Subcutaneous adipose tissue (tissue), 4 donors: ENCODE measurements around the gene IRAK1. TPM values are rescaled to one million over a fixed set of nuclear protein-coding genes. Genes with fewer than 3 reads are reported as not detected.

Source experiments
- total RNA-seq, 4 donors: library from RNA; depleted of rRNA; stranded (reverse); fragments of >200 nt; gene quantifications; one replicate each; pipeline ENCODE4 v1.1.0, GENCODE V29; 2016
- TF ChIP-seq, protein P1 (sequence below): fragments of 450-650 bp; IDR thresholded peaks from one replicate; pipeline ENCODE4 v1.5.1; 2016; ENCODE audit warnings: low read depth, mild to moderate bottlenecking, control low read depth, antibody characterized with exemption, moderate library complexity

Gene IRAK1
- total RNA-seq, 4 donors from 2014 or later: 42.7 to 74.4 (median 47.3) TPM

DNA sequence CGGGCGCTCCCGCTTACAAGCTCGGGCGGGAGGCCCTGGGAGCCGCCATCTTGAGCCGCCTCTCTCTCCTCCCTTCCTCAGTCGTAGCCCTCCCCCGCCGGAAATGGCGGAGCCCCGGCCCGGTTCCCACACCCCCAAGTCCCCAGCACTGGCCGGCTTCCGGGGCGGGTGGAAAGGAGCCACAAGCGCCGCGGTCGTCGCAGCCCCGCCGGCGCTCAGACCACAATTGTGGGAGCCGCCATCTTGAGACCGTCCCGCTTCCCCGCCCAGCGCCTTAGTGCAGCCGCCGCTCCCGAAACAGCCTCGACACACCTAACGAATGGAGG lies 48.6 kb downstream of the IRAK1 start:
- TF ChIP-seq, protein P1, sequence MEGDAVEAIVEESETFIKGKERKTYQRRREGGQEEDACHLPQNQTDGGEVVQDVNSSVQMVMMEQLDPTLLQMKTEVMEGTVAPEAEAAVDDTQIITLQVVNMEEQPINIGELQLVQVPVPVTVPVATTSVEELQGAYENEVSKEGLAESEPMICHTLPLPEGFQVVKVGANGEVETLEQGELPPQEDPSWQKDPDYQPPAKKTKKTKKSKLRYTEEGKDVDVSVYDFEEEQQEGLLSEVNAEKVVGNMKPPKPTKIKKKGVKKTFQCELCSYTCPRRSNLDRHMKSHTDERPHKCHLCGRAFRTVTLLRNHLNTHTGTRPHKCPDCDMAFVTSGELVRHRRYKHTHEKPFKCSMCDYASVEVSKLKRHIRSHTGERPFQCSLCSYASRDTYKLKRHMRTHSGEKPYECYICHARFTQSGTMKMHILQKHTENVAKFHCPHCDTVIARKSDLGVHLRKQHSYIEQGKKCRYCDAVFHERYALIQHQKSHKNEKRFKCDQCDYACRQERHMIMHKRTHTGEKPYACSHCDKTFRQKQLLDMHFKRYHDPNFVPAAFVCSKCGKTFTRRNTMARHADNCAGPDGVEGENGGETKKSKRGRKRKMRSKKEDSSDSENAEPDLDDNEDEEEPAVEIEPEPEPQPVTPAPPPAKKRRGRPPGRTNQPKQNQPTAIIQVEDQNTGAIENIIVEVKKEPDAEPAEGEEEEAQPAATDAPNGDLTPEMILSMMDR: no peak

DNA sequence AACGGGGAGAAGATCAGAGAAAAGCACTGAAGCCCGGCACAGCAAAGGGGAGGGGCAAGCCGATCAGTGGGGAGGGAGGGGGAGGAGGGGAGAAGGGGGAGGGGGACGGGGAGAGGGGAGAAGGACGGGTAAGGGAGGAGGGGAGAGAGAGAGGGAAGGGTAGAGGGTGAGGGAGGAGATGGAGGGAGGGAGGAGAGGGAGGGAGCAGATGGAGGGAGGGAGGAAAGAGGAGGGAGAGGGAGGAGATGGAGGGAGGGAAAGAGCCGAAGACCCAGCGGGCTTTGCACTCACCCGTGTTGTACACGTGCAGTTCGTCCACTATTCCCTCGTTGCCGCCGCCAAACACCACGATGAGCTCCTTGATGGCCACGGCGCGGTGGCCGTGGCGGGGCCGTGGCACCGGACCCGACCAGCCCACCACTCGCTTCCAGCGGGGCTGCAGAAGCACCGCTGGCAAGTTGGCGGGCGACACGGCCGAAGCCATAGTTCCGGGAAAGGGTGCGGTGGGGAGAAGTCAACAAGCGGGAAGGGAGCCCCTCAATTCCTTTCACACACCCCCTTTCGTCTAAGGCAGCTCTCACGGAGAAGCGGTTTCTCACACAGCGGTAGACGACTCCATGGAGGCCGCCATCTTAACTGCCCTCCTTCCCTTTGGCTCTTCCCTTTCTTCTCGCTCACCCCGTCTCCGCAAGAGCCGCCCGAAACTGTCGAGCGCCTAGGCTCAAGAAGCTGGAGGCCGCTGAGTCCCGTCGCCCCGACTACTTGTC lies 49.2 kb downstream of the IRAK1 start:
- TF ChIP-seq, protein P1: no peak

DNA sequence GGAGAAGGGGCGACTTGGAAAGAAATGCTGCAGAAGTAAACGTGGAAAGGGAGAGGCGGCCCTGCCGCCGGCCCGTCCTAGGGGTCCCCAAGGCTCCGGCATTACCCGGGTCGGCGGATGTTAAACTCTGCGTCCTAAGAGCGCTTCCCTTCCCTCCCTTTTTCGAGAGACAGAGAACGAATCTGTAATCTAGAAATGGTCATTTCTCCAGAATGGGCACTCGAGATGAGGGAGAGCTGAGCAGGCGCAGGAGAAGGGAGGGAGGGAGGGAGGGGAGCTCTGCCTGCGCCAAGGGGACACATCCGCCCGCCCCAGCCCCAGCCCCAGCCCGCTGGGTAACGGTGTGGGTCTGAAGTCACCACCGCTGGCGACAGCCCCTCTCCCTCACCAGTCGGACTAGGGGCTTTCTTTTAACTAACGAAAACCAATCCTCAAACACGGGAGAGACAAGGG lies 49.8 kb downstream of the IRAK1 start:
- TF ChIP-seq, protein P1: no peak

DNA sequence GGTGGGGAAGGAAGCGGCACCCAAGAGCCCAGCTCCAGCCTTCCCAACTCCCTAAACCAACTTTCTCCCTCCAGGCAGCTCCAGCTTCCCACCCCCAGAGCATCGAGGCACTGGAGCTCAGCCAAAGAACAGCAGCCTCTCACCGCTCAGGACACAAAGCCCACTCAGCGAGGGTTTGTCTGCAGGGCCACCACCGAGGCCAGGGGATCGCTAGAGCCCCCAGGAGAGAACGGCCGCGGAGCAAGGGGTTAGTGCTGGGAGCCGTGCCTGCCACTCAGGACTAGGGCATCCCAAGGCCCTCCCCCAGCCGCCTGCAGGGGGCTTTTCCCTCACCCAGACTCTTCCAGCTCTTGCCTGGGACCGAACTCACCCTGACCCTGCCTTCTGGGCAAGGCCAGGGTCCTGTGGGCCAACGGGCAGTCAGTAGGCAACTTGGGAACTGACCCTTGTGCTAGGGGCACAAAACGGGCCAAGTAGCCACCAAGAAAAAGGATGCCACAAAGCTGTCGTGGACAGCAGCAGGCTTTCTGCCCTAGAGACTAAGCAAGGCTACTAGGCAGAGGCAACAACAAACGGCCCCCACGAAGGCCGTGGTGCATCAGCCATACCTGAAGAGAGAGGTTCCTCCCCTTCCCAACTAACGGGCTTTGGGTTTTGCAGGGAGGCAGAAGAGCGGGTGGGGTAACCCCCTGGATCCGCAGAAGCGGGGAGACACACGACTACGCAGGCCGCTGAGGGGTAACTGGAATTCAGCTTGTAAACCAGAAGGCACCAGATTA lies 50.4 kb downstream of the IRAK1 start:
- TF ChIP-seq, protein P1: no peak

DNA sequence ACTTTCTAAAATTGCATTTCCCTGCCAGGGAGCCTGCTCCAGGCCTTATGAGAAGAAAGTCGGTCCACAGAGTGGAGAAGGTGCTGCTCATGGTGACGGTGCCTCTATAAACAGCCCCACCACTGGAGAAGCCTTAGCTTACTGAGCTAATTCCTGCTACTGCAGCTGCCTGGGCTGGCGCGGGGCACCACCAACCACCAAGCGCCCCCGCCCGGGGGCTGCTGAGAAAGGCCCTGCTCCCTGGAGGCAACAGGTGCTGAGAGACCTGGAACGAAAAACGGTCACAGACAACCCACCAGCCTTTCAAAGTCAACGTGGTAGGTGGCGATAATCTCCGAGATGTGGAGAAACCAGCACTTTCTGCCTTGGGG lies 51.0 kb downstream of the IRAK1 start:
- TF ChIP-seq, protein P1: no peak

DNA sequence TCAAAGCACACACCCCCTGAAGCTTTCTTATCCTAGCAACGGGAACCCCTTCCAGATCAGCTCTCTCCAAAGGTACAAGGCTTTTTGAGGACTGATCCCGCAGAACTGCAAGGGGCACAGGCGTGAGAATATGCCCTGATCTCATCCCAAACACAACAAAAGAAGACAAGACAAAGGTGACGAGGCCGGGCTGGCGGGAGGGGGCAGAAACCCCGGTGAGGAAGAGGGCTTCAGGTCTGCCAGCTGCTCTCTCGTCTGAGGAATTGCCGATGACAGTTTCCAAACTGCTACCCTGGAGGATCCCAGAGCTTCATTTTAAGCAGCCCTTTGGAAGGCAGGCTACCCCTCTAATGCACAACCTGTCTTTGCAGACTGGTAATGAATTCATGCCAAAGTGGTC lies 51.4 kb downstream of the IRAK1 start:
- TF ChIP-seq, protein P1: no peak

DNA sequence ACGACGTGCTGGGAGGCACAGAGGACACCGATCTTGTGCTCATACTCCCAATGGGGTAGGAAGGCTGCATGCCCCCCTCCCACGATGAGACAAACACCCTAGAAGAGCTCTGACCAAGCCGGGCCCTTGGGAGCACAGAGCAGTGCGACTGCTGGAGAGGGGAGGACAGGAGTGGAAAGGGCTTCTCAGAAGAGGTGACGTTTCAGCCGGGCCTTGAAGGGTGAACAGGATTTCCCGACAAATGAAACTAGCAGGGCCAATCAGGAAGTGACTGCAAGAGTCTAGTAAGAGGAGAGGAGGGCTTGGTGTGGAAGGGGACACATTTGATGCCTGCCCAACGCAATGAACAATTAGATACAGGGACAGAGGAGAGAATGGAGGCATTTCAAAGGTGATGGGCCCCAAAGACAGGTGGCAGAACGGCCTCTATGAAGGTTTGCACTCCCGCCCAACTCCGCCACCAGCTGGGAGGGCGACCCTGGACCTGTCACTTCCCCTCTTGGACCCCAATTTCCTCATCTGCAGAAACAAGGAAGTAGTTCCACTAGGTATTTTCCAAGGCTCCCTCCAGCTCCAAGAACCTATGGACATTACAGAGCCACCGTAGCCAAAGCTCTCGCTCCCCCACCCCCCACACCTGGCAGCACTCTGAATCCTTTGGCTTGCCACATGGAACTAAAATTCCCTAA lies 52.0 kb downstream of the IRAK1 start:
- TF ChIP-seq, protein P1: no peak
